ENCODE measurements around the gene GRIFIN.

GRIFIN gene, protein sequence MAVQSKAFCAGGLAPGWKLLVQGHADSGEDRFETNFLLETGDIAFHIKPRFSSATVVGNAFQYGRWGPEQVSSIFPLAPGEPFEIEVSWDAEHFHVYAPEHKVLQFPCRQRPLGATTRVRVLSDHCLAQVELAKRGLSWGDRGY

GRCh38 chr7:2476298-2476697 is at the start of gene GRIFIN:
TSS of gene GRIFIN (minus strand) at chr7:2476398. CDS start at chr7:2476383, 15 bp downstream.
- DNase-seq = no peak

DNA sequence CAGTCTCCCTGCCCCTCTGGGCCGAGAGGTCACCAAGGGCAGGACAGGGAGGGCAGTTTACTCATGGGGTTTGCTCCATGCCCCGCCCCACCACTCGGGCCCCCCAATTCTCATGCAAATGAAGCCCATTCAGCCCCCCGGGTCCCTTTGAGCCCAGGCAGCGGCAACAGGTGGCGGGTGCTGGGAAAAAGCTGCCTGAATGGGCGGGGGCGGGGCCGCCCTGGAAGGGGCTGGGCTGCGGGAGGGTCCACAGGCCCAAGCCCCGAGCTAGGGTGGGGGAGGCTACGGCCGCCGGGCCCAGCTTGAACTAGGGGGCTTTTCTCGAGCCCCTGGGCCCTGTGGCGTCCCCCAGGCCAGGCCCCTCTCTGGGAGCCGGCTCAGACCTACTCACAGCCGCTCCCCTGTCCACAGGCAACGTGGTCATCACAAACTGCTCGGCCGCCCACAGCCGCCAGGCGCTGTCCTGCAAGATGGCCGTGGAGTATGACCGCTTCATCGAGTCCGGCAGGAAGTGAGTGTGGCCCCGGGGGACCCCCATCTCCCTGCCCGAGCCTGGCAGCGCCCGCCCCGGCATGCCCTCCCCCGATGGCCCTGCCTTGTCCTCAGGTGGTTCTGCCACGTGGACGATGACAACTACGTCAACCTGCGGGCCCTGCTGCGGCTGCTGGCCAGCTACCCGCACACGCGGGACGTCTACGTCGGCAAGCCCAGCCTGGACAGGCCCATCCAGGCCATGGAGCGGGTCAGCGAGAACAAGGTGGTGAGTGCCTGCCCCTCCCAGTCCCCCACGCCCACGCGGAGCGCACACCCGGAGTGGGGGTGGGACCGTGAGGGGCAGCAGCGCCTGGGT is 48.8 kb upstream of the GRIFIN start:
- DNase-seq = no peak

- no peak for DNase-seq
Measured at GRCh38 chr7:2523941-2524807, 48.0 kb upstream of the GRIFIN start.

- DNase-seq = no peak
Measured at GRCh38 chr7:2523461-2523936, 47.3 kb upstream of the GRIFIN start.

DNA sequence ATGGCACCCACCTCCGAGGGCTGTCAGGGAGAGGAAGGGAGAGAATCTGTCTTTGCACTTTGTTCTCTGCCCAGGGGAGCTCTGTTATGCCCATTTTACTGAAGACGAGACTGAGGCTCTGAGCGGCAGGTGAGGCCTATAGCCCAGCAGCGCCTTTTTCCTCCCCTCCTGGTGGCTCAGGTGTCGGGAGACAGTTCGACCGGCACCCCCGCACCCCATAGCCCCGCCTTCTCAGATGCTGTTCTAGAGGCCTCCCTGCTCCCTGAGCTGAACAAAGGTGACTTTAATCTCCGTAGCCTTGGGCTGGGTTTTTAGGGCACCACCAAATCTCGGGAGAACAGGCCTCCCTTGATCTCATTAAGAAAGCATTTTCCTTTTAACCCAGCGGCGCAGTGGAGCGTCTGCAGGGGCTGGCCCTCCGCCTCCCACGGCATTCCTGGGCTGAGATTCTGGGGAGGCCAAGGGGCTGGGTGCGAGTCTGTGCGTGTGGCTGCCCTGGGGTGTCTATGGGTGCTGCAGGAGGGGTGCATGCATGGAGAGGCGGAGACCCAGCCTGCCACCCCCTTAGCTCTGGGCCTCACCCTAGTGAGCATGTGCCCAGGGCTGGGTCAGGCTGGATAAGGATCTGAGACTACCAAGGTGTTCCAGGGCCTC is 46.7 kb upstream of the GRIFIN start:
- DNase-seq = no peak

- no peak for DNase-seq
Measured at GRCh38 chr7:2521952-2522591, 45.9 kb upstream of the GRIFIN start.

GRCh38 chr7:2521341-2521745 is 45.1 kb upstream of the GRIFIN start:
- no peak for DNase-seq

- no peak for DNase-seq
Measured at GRCh38 chr7:2520761-2521290, 44.6 kb upstream of the GRIFIN start.

DNA sequence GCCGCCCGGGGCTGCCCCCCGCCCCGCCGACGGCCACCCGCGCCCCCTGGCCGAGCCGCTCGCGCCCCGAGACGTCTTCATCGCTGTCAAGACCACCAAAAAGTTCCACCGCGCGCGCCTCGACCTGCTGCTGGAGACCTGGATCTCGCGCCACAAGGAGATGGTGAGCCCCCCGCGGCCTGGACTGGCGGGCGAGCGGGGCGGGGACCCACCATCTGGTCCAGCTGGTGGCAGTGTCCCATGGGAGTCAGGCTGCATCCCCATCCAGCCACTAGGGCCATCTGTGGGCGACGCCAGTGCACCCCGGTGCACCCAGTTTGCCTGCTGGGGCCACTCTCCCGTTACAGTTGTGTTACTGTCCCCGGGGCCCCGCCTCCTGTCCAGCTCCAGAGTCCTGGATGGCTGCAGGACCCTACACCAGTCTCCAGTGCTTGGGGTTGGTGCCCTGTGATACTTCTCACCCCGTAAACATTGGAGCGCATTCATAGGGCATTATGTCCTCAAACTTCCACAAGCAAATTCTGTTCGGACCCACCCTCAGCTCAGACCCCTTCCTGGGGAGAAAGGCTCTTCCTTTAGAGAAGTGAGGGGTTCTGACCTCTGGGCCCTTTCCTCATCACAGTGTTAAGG is 44.0 kb upstream of the GRIFIN start:
- DNase-seq = no peak

- peak; percentile 74 for DNase-seq
Measured at GRCh38 chr7:2519119-2519930, 43.1 kb upstream of the GRIFIN start, which contains the start of gene LFNG. TSS of gene LFNG (plus strand) at chr7:2519774. CDS start at chr7:2519862, 88 bp downstream.

DNA sequence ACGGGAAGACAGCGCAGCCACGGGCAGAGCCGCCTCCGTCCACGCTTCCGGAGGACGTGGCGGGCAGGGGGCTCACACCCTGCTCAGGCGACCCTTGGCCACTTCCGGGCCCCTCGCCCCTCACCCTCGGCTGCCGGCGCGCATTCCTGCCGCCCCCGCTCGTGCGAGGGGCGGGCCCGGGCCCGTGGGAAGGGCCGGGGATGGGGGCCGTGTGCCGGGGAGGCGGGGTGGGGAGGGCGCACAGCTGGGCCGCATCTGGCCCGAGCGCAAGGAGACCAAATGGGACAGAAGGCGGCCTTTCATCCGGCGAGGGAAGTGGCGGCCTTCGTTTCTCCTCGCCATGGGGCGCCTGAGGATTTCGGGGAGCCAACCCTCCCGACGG is 42.5 kb upstream of the GRIFIN start:
- no peak for DNase-seq

GRCh38 chr7:2517678-2518507 is 41.7 kb upstream of the GRIFIN start:
- no peak for DNase-seq

DNA sequence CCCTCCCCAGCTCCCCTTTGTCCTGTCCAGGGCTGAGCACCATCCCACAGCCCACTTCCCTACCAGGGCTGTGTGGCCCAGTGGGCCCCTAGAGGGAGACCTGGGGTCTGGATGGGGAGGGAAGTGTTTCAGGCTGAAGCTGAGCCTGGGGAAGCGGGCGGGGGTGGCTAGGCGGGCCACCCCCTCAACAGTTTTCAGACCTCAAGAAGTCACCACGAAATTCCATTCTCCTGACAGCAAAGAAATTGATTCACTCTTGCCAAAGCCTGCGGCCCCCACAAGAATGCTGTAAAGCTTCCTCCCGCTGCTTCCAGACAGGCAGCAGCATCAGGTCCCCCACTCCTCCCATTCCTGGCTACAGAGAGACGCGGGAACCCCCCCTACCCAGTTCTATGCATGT is 40.8 kb upstream of the GRIFIN start:
- DNase-seq = no peak

GRCh38 chr7:2516194-2516555 is 40.0 kb upstream of the GRIFIN start:
- no peak for DNase-seq

DNA sequence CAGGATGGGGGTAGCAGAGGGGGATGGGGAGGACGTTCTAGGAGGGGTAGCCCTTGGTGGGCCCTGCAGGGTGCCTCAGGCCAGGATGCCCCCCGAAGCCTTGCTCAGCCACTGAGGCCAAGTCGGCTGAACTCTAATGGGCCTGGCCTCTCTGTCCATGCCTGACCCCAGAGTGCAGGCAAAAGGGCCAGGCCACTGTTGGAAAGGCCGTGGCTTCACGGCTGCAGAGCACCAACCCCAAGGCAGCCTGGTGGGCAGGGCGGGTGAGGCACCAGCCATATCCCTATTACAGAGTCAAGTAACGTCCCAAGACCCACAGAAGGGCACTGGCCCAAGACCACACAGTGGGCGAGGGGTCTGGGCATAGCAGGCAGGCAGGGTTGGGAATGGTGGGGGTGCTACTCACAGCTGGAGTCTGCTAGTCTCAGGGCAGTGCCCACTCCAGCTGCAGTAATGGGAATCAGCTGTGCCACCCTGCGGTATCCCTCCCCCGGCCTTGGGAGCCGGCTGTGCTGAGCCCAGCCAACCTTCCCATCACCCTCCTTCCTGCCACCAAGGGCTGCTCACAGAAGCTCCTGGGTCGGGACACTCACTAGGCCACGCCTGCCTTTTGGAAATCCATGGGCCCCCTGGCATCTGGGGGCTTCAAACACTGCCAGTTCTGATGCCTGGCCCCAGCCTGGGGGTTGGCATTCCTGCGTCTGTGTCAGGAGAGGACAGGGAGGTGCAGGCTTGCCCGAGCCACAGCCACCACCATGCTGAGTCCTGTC is 39.4 kb upstream of the GRIFIN start:
- DNase-seq = no peak

DNA sequence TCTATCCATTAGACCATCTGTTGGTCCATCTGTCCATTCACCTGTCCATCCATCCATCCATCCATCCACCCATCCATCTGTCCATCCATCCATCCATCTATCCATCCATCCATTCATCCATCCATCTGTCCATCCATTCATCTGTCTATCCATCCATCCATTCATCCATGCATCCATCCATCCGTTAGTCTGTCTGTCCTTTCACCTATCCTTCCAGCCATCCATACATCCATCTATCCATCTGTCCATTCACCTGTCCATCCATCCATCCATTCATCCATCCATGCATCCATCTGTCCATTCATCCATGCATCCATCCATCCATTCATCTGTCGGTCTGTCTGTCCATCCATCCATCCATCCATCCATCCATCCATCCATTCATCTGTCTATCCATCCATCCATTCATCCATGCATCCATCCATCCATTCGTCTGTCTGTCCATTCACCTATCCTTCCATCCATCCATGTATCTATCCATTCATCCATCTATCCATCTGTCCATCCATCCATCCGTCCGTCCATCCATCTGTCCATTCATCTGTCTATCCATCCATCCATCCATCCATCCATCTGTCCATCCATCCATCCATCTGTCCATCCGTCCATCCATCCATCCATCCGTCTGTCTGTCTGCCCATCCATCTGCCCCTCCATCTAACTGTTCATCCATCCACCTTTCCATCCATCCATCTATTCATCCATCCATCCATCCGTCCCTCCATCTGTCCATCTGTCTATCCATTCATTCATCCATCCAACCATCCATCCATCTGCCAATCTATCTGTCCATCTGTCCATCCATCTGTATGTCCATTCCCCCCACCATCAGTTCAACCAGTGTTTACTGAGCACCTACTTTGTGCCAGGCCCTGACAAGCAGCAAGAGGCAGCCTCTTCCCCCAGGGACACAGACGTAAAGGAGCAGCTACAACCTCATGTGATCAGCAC is 38.5 kb upstream of the GRIFIN start:
- no peak for DNase-seq

DNA sequence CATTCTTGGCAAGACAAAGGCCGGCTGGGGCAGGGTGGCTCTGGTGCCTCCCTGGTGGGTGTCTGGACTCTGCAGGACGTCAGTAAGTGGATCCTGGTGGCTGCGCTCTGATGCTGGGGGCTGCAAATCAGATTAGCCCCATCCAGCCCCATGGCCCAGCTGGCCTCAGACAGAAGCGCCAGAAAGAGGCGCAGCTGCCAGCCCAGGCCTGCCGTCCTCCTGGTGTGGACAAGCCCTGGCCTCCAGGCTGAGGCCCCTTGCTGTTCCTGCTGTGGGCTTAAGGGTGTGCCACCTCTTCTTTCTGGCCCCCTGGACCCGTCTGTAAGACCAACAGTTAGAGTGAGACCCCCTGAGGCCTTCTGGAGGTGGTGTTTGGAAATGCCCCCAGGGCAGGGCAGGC is 37.5 kb upstream of the GRIFIN start:
- DNase-seq = no peak

GRCh38 chr7:2512713-2513112 is 36.5 kb upstream of the GRIFIN start:
- no peak for DNase-seq
